A673 (cell line): ENCODE measurements around the gene SAC3D1. TPM values are rescaled to one million over a fixed set of nuclear protein-coding genes. Genes with fewer than 3 reads are reported as not detected.

ENCODE experiments used
- BruUV-seq: library from RNA; stranded (reverse); fragments of 400-500 nt; replicated peaks from 2 replicates; lab custom pipeline; 2021; lab: Mats Ljungman, UMichigan
- CTCF ChIA-PET: fragments of 300-600 bp; sonication (Branson Sonifier 250); formaldehyde crosslinking; loops from one replicate; lab custom pipeline; 2022; ENCODE audit warnings: antibody characterized with exemption; lab: Charles Lee
- POLR2A ChIA-PET: fragments of 300-600 bp; sonication (Branson Sonifier 250); formaldehyde crosslinking; loops from one replicate; lab custom pipeline; 2022; ENCODE audit warnings: antibody characterized with exemption; ENCODE audit not compliant: low non-redundant PET; lab: Charles Lee
- DNase-seq: peaks from one replicate; pipeline ENCODE4 v3.0.0-alpha.2; 2015; ENCODE audit warnings: low spot score
- H3K27ac ChIP-seq: fragments of 200-600 bp; sonication (generic); 2 replicates; pipeline ENCODE4 v1.5.1; 2016; ENCODE audit warnings: mixed run types, low read depth, mild to moderate bottlenecking, mixed read lengths, antibody characterized with exemption, low read length; ENCODE audit not compliant: poor library complexity, severe bottlenecking
- H3K27me3 ChIP-seq: fragments of 200-600 bp; sonication (generic); replicated peaks from 2 replicates; pipeline ENCODE4 v1.6.1; 2017; ENCODE audit warnings: mixed run types, low read depth, mild to moderate bottlenecking, mixed read lengths, antibody characterized with exemption, low read length; ENCODE audit not compliant: insufficient read depth, poor library complexity
- H3K36me3 ChIP-seq: fragments of 200-600 bp; sonication (generic); 2 replicates; pipeline ENCODE4 v1.6.1; 2016; ENCODE audit warnings: mixed run types, mild to moderate bottlenecking, mixed read lengths, antibody characterized with exemption, low read length; ENCODE audit not compliant: insufficient read depth, poor library complexity, severe bottlenecking
- H3K4me1 ChIP-seq: fragments of 200-600 bp; sonication (generic); 2 replicates; pipeline ENCODE4 v1.6.1; 2017; ENCODE audit warnings: mixed run types, mild to moderate bottlenecking, mixed read lengths, antibody characterized with exemption, low read length; ENCODE audit not compliant: insufficient read depth, poor library complexity, severe bottlenecking
- H3K4me3 ChIP-seq: fragments of 200-600 bp; sonication (generic); 2 replicates; pipeline ENCODE4 v1.5.1; 2016; ENCODE audit warnings: low read depth, mixed run types, mild to moderate bottlenecking, mixed read lengths, low read length; ENCODE audit not compliant: poor library complexity, severe bottlenecking
- H3K9me3 ChIP-seq: fragments of 200-600 bp; sonication (generic); 2 replicates; pipeline ENCODE4 v1.6.1; 2016; ENCODE audit warnings: mixed run types, low read depth, mild to moderate bottlenecking, mixed read lengths, antibody characterized with exemption, low read length; ENCODE audit not compliant: poor library complexity, severe bottlenecking
- EZH2 ChIP-seq: fragments of 200-600 bp; sonication (generic); IDR thresholded peaks from 2 replicates; pipeline ENCODE4 v1.6.1; 2017; ENCODE audit warnings: borderline replicate concordance, low read depth, mild to moderate bottlenecking, mixed read lengths, antibody characterized with exemption, low read length; ENCODE audit not compliant: poor library complexity, severe bottlenecking
- intact Hi-C: fragments of 100-400 bp; cut with micrococcal nuclease; formaldehyde crosslinking; loops from one replicate; pipeline ENCODE4 v1.10.0; 2022; ENCODE audit not compliant: unreplicated experiment
- total RNA-seq: library from RNA; stranded (reverse); gene quantifications from 2 replicates; pipeline ENCODE4 v1.2.3, GENCODE V29; 2021
- TF ChIP-seq, protein P1 (sequence below): fragments of 300-800, 200-600 bp; sonication (generic); conservative IDR thresholded peaks from 2 replicates; pipeline ENCODE4 v1.5.1; 2017; ENCODE audit warnings: low read depth, mild to moderate bottlenecking, antibody characterized with exemption, low read length, moderate library complexity, mixed read lengths

Gene SAC3D1
- total RNA-seq, 1 experiment from 2014 or later: 43.9 TPM

DNA sequence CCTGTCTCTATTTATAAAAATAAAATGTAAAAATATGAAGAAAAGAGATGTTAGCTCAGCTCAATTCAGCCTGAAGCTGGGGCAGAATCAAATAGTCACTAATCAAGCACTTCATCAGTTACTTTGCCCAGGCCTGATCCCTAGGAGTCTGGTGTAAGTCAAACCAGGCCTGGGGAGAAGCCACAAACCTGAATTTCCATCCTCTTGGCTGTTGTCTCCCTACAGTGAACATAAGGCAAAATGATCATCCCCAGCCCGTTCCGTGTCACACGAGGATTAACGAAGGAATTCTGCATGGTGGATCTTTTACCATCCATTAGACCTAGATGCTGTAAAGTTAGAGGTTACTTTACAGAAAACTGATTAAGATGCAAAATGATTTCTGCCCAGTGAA is 23.8 kb downstream of the SAC3D1 start:
- BruUV-seq: no TSS peak
- H3K9me3 ChIP-seq: no peaks in the 10 kb centered on the region

DNA sequence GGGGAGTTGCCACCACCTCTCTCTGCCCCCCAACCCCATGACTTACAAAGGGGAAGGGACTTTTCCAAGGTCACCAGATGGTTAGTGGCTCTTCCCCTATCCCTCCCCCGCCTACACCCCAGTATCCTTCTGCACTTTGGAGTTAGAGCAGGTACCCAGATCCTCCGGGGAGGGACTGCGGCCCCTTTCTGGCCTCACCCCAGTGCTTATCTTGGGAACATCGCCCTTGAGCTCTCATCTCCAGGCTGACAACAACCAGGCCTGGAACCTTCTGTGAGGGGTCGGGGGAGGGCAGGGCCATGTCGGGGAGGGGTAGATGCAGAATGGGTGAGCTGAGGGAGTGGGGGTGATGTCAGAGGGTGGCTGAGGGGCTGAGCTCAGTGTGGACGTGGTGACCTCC is 24.8 kb downstream of the SAC3D1 start:
- no peak for DNase-seq
- no peak overlapping the region for H3K4me3 ChIP-seq
- no peaks in the 10 kb centered on the region for H3K36me3 ChIP-seq
- intact Hi-C loops: no loop called here
- no peaks in the 10 kb centered on the region for H3K9me3 ChIP-seq
- POLR2A ChIA-PET: no interaction called here
- no peak for TF ChIP-seq EZH2
- TF ChIP-seq, protein P1, sequence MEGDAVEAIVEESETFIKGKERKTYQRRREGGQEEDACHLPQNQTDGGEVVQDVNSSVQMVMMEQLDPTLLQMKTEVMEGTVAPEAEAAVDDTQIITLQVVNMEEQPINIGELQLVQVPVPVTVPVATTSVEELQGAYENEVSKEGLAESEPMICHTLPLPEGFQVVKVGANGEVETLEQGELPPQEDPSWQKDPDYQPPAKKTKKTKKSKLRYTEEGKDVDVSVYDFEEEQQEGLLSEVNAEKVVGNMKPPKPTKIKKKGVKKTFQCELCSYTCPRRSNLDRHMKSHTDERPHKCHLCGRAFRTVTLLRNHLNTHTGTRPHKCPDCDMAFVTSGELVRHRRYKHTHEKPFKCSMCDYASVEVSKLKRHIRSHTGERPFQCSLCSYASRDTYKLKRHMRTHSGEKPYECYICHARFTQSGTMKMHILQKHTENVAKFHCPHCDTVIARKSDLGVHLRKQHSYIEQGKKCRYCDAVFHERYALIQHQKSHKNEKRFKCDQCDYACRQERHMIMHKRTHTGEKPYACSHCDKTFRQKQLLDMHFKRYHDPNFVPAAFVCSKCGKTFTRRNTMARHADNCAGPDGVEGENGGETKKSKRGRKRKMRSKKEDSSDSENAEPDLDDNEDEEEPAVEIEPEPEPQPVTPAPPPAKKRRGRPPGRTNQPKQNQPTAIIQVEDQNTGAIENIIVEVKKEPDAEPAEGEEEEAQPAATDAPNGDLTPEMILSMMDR: no peak
- no peaks in the 10 kb centered on the region for H3K27me3 ChIP-seq
- H3K27ac ChIP-seq: no peak overlapping the region
- H3K4me1 ChIP-seq: peaks cover 3% of the 10 kb centered on the region
- BruUV-seq: no TSS peak
- CTCF ChIA-PET: no interaction called here

More for the DNA sequence above, 23.8 kb downstream of the SAC3D1 start:
- no peak for DNase-seq
- TF ChIP-seq, protein P1: no peak
- no peak for TF ChIP-seq EZH2
- Histone ChIP-seq H3K36me3 (no peaks in the 10 kb centered on the region), H3K4me3 (no peak overlapping the region), H3K27ac (no peak overlapping the region), H3K4me1 (peaks cover 3% of the 10 kb centered on the region), H3K27me3 (no peaks in the 10 kb centered on the region)
- ChIA-PET CTCF (no interaction called here), POLR2A (interaction anchor here (0.7 kb wide), 1 partner anchor 470 kb away, joined by 4 read pairs; no protein-coding TSS in a partner anchor)
- intact Hi-C loops: no loop called here

DNA sequence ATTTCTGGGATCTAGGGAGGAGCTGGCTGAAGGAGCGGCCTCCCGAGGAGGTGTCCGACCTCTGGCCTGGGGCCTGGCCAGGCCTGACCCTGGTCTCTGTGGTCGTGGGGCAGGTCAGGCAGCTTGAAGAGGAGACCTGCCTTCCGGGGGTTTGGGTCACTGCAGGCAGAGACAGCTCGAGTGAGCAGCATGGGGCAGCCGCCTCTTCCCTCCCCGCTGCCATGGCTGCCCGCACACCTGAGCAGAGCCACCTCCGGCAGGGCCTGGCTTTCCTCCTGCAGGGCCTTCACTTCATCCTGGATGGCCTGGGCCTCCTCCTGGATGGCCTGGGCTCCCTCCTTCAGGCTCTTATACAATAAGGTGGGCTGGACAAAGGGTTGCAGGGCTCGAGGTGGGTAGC is 25.3 kb downstream of the SAC3D1 start:
- no peaks in the 10 kb centered on the region for H3K27me3 ChIP-seq
- POLR2A ChIA-PET: no interaction called here
- BruUV-seq: no TSS peak
- H3K9me3 ChIP-seq: no peaks in the 10 kb centered on the region
- CTCF ChIA-PET: no interaction called here
- H3K4me3 ChIP-seq: no peak overlapping the region
- TF ChIP-seq, protein P1: no peak
- TF ChIP-seq EZH2: no peak
- no peaks in the 10 kb centered on the region for H3K36me3 ChIP-seq
- intact Hi-C loops: no loop called here
- H3K27ac ChIP-seq: no peak overlapping the region
- no peak for DNase-seq
- H3K4me1 ChIP-seq: peaks cover 3% of the 10 kb centered on the region
